ENCODE data around the gene FEZF1. TPM values are rescaled to one million over a fixed set of nuclear protein-coding genes. Genes with fewer than 3 reads are reported as not detected.

FEZF1 gene
- total and polyA plus RNA-seq, 4 donors = not detected

DNA sequence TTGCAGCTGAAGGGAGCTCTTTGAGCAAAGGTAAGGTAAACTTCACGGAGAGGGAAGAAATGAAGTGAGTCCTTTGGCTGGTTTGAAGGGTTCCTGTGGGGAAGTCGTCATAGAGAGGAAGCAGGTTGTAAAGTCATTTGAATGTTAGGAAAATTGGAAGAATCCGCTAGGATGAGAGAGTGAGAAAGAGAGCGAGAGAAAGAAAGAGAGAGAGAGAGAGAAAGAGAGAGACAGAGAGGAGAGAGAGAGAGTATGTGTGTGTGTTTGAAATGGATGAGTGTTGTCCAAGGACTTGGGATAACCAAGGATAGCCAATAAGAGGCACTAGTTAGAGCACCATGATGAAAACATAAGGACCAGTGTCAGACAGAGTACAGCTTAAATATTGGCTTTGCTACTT lies 43.1 kb downstream of the FEZF1 start:
- no peaks in the 10 kb centered on the region for H3K27me3 ChIP-seq (ENCODE audit: control insufficient read depth in 1 of 2, insufficient read depth in 2 of 2, low read length in 1 of 2)
- WGBS, 2 donors = 44% methylated on average over 4 of the region's 4 CpGs
- DNase-seq = no peak
- no peak for ATAC-seq (ENCODE audit: low FRiP score)
- H3K4me3 ChIP-seq (ENCODE audit: low read length in 2 of 2) = no peak overlapping the region
- H3K36me3 ChIP-seq (ENCODE audit: control insufficient read depth in 1 of 2, insufficient read depth in 2 of 2, low read length in 1 of 2) = no peaks in the 10 kb centered on the region
- peaks cover 1% of the 10 kb centered on the region for H3K9me3 ChIP-seq (ENCODE audit: control insufficient read depth, low read length)
- no peaks in the 10 kb centered on the region for H3K4me1 ChIP-seq (ENCODE audit: control insufficient read depth in 1 of 2, insufficient read depth in 2 of 2, low read length in 2 of 2)
- intact Hi-C loops (cut with DNase I) = no loop called here
- no peak overlapping the region for H3K27ac ChIP-seq (ENCODE audit: low read depth in 1 of 2, low read length in 2 of 2)

DNA sequence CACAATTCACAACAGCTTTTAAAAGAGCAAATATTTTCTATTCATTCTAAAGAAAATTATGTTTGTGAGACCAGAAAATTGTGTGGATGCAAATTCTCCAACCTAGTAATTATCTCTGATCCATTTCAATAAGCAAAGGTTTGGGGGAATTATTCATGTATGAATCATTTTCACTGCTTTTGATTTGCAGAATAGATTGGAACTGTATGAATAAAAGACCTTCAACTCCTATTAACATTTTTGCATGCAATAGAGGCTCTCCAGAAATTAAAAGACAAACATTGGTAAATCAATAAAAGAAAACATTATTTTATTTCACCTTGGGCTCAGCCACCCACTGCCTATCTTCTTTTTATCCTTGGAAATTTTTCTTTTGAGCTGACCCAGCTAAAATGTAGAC lies 43.5 kb downstream of the FEZF1 start:
- intact Hi-C loops (cut with DNase I) = no loop called here
- H3K9me3 ChIP-seq (ENCODE audit: control insufficient read depth, low read length) = peaks cover 1% of the 10 kb centered on the region
- ATAC-seq (ENCODE audit: low FRiP score) = no peak
- H3K4me3 ChIP-seq (ENCODE audit: low read length in 2 of 2) = no peak overlapping the region
- H3K36me3 ChIP-seq (ENCODE audit: control insufficient read depth in 1 of 2, insufficient read depth in 2 of 2, low read length in 1 of 2) = no peaks in the 10 kb centered on the region
- H3K27ac ChIP-seq (ENCODE audit: low read depth in 1 of 2, low read length in 2 of 2) = no peak overlapping the region
- no peaks in the 10 kb centered on the region for H3K27me3 ChIP-seq (ENCODE audit: control insufficient read depth in 1 of 2, insufficient read depth in 2 of 2, low read length in 1 of 2)
- H3K4me1 ChIP-seq (ENCODE audit: control insufficient read depth in 1 of 2, insufficient read depth in 2 of 2, low read length in 2 of 2) = no peaks in the 10 kb centered on the region
- no peak for DNase-seq

DNA sequence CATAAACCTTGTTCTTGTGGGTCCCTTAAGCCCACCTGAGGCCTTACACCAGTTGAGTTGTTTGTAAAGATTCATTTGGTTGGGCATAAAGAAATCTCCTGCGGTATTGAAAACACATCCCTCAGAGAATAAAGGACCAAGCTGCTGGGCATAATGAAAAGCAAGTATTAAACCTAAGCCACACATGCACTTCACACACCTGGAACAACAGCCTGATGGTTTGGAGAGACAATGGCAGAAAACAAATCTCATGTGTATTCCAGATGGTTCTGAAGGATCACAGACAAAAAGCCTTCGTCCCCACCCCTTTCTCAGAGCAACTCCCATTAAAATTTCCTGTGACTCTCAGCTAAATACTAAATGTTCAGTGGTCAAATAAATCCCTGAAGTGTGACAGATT lies 44.2 kb downstream of the FEZF1 start:
- no peak overlapping the region for H3K4me3 ChIP-seq (ENCODE audit: low read length in 2 of 2)
- H3K27me3 ChIP-seq (ENCODE audit: control insufficient read depth in 1 of 2, insufficient read depth in 2 of 2, low read length in 1 of 2) = no peaks in the 10 kb centered on the region
- intact Hi-C loops (cut with DNase I) = no loop called here
- H3K27ac ChIP-seq (ENCODE audit: low read depth in 1 of 2, low read length in 2 of 2) = no peak overlapping the region
- WGBS, 2 donors = 19 to 24% methylated on average over 2 of the region's 2 CpGs
- H3K9me3 ChIP-seq (ENCODE audit: control insufficient read depth, low read length) = peaks cover 1% of the 10 kb centered on the region
- H3K4me1 ChIP-seq (ENCODE audit: control insufficient read depth in 1 of 2, insufficient read depth in 2 of 2, low read length in 2 of 2) = no peaks in the 10 kb centered on the region
- no peak for ATAC-seq (ENCODE audit: low FRiP score)
- no peaks in the 10 kb centered on the region for H3K36me3 ChIP-seq (ENCODE audit: control insufficient read depth in 1 of 2, insufficient read depth in 2 of 2, low read length in 1 of 2)
- no peak for DNase-seq

DNA sequence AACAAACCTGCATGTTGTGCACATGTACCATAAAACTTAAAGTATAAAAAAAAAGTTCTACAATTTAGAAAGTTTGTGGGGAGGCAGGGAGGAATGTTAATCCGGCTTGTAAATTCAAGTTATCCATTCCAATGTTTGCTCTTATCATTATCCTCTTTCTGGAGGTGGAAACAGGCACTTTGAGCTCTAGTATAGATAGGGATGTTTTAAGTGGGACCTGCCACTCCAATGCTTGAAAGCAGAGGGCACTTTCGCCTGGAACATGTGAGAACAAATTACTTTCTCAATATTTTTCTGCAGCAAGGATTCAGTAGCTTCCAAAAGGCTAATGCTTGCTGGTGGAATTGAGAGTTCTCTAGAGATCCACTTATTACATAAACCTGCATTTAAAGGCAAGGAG lies 45.6 kb downstream of the FEZF1 start:
- ATAC-seq (ENCODE audit: low FRiP score) (no peak), DNase-seq (no peak)
- no peak overlapping the region for H3K27ac ChIP-seq (ENCODE audit: low read depth in 1 of 2, low read length in 2 of 2)
- WGBS, 2 donors = 56 to 63% methylated on average over 2 of the region's 2 CpGs
- peaks cover 1% of the 10 kb centered on the region for H3K9me3 ChIP-seq (ENCODE audit: control insufficient read depth, low read length)
- no peak overlapping the region for H3K4me3 ChIP-seq (ENCODE audit: low read length in 2 of 2)
- no peaks in the 10 kb centered on the region for H3K27me3 ChIP-seq (ENCODE audit: control insufficient read depth in 1 of 2, insufficient read depth in 2 of 2, low read length in 1 of 2)
- H3K36me3 ChIP-seq (ENCODE audit: control insufficient read depth in 1 of 2, insufficient read depth in 2 of 2, low read length in 1 of 2) = no peaks in the 10 kb centered on the region
- H3K4me1 ChIP-seq (ENCODE audit: control insufficient read depth in 1 of 2, insufficient read depth in 2 of 2, low read length in 2 of 2) = no peaks in the 10 kb centered on the region
- intact Hi-C loops (cut with DNase I) = no loop called here

GRCh38 chr7:122257056-122257455 lies 47.5 kb downstream of the FEZF1 start:
- H3K27ac ChIP-seq (ENCODE audit: low read depth in 1 of 2, low read length in 2 of 2) = no peak overlapping the region
- H3K27me3 ChIP-seq (ENCODE audit: control insufficient read depth in 1 of 2, insufficient read depth in 2 of 2, low read length in 1 of 2) = no peaks in the 10 kb centered on the region
- intact Hi-C loops (cut with DNase I) = no loop called here
- peaks cover 1% of the 10 kb centered on the region for H3K9me3 ChIP-seq (ENCODE audit: control insufficient read depth, low read length)
- DNase-seq (no peak), ATAC-seq (ENCODE audit: low FRiP score) (no peak)
- H3K4me1 ChIP-seq (ENCODE audit: control insufficient read depth in 1 of 2, insufficient read depth in 2 of 2, low read length in 2 of 2) = no peaks in the 10 kb centered on the region
- WGBS, 2 donors = 65 to 78% methylated on average over 1 of the region's 1 CpG
- no peak overlapping the region for H3K4me3 ChIP-seq (ENCODE audit: low read length in 2 of 2)
- H3K36me3 ChIP-seq (ENCODE audit: control insufficient read depth in 1 of 2, insufficient read depth in 2 of 2, low read length in 1 of 2) = no peaks in the 10 kb centered on the region

DNA sequence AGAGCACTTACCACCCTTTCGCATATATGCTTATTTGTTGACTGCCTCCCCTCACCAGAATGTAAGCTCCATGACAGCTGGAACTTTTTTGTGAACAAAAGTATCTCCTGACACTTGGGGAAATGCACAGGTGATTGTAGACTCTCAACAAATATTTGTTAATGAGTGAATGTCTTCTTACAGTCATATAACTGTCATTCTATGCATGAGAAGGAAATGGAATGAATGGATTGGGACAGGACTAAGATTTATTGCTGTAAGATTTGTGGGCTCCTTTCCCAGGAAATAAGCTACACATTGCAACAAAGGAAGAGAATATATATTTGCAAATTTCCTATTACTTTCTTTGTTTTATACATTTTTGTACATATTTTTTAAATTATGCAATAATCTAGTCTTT lies 48.5 kb downstream of the FEZF1 start:
- peaks cover 1% of the 10 kb centered on the region for H3K9me3 ChIP-seq (ENCODE audit: control insufficient read depth, low read length)
- no peaks in the 10 kb centered on the region for H3K36me3 ChIP-seq (ENCODE audit: control insufficient read depth in 1 of 2, insufficient read depth in 2 of 2, low read length in 1 of 2)
- H3K4me1 ChIP-seq (ENCODE audit: control insufficient read depth in 1 of 2, insufficient read depth in 2 of 2, low read length in 2 of 2) = no peaks in the 10 kb centered on the region
- intact Hi-C loops (cut with DNase I) = no loop called here
- WGBS, 2 donors = 51 to 56% methylated on average over 1 of the region's 1 CpG
- H3K27ac ChIP-seq (ENCODE audit: low read depth in 1 of 2, low read length in 2 of 2) = no peak overlapping the region
- H3K4me3 ChIP-seq (ENCODE audit: low read length in 2 of 2) = no peak overlapping the region
- H3K27me3 ChIP-seq (ENCODE audit: control insufficient read depth in 1 of 2, insufficient read depth in 2 of 2, low read length in 1 of 2) = no peaks in the 10 kb centered on the region
- DNase-seq = no peak
- no peak for ATAC-seq (ENCODE audit: low FRiP score)

DNA sequence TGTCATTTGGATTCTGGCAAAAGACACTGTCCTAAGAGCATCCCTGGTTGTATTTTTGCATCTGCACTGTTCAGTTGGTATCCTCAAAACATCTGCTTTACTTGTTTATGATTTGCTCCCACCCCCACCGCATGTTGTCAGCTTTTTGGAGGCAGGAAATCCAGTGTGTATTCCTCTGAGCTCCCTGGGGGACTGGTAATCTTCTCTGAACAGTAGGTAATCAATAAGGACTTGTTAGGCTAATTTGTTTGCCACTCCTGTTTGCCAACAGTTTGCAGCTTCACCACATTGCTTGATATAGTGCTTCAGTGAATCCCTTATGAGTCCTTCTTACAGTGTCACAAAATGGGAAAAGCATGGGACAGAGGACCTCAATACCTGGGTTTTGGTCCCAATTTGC lies 49.1 kb downstream of the FEZF1 start:
- H3K9me3 ChIP-seq (ENCODE audit: control insufficient read depth, low read length) = peaks cover 1% of the 10 kb centered on the region
- no peaks in the 10 kb centered on the region for H3K27me3 ChIP-seq (ENCODE audit: control insufficient read depth in 1 of 2, insufficient read depth in 2 of 2, low read length in 1 of 2)
- H3K36me3 ChIP-seq (ENCODE audit: control insufficient read depth in 1 of 2, insufficient read depth in 2 of 2, low read length in 1 of 2) = no peaks in the 10 kb centered on the region
- H3K4me3 ChIP-seq (ENCODE audit: low read length in 2 of 2) = no peak overlapping the region
- no peak overlapping the region for H3K27ac ChIP-seq (ENCODE audit: low read depth in 1 of 2, low read length in 2 of 2)
- no peaks in the 10 kb centered on the region for H3K4me1 ChIP-seq (ENCODE audit: control insufficient read depth in 1 of 2, insufficient read depth in 2 of 2, low read length in 2 of 2)
- intact Hi-C loops (cut with DNase I) = no loop called here
- DNase-seq (no peak), ATAC-seq (ENCODE audit: low FRiP score) (no peak)
- 3 to 4% methylated on average over 1 of the region's 1 CpG for WGBS, 2 donors

Other genes starting within 250 kb of the FEZF1 start
- 10 to 100 TPM; 34.2 to 42.4 TPM for gene AASS, start 160.5 kb downstream of the FEZF1 start, total RNA-seq
- 10 to 100 TPM in 1 of 2 donors, 1 to 10 TPM in 1; 4.3 to 34.4 TPM for gene AASS, start 160.5 kb downstream of the FEZF1 start, polyA plus RNA-seq

All from aorta (tissue), 5 donors.